Upper lobe of left lung (tissue), 4 donors: Measurements from ENCODE around the gene CACHD1.

Source experiments
- EP300 ChIP-seq, 4 donors: sonication (generic); formaldehyde crosslinking; IDR thresholded peaks; one replicate each; pipeline ENCODE4 v1.5.1; 2017; ENCODE audit warnings: antibody characterized with exemption in 4 of 4, control low read depth in 2 of 4
- POLR2A ChIP-seq, 4 donors: fragments of 450-650 bp; IDR thresholded peaks; one replicate each; pipeline ENCODE4 v1.5.1; 2016 to 2017; ENCODE audit warnings: antibody characterized with exemption in 4 of 4, mild to moderate bottlenecking in 2 of 4
- POLR2AphosphoS5 ChIP-seq, 2 donors: sonication (generic); formaldehyde crosslinking; IDR thresholded peaks; one replicate each; pipeline ENCODE4 v1.5.1; 2017; ENCODE audit warnings: antibody characterized with exemption in 2 of 2
- TF ChIP-seq, protein P1 (sequence below), 6 experiments: fragments of 450-650 bp in 4 of 6; fragments of 200-600 bp in 2 of 6; sonication (generic) in 2 of 6; IDR thresholded peaks; one replicate each; pipeline ENCODE4 v1.5.1; 2016 to 2019; ENCODE audit warnings: antibody characterized with exemption in 6 of 6

DNA sequence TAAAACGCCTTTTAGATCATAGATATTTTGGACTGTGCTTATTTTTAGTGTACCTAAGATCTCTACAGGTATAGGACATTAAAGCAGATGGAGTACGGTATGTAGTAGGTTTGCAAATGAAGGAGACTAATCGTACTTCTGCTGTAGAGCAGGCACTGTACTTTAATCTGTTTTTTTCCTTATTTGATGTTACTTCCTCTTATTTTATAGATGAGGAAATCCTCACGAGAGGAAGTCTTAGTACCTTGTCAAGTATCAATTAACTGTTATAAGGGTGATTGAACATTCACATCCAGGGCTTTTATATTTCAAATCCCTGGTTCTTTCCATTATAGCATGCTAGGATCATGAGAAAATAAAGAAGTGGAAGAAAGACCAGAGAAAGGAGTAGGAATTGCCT, 41.1 kb downstream of the CACHD1 start:
- no peak for TF ChIP-seq POLR2AphosphoS5 (IDR thresholded peaks at IDR 0.05)
- TF ChIP-seq, protein P1, sequence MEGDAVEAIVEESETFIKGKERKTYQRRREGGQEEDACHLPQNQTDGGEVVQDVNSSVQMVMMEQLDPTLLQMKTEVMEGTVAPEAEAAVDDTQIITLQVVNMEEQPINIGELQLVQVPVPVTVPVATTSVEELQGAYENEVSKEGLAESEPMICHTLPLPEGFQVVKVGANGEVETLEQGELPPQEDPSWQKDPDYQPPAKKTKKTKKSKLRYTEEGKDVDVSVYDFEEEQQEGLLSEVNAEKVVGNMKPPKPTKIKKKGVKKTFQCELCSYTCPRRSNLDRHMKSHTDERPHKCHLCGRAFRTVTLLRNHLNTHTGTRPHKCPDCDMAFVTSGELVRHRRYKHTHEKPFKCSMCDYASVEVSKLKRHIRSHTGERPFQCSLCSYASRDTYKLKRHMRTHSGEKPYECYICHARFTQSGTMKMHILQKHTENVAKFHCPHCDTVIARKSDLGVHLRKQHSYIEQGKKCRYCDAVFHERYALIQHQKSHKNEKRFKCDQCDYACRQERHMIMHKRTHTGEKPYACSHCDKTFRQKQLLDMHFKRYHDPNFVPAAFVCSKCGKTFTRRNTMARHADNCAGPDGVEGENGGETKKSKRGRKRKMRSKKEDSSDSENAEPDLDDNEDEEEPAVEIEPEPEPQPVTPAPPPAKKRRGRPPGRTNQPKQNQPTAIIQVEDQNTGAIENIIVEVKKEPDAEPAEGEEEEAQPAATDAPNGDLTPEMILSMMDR (IDR thresholded peaks at IDR 0.05): no peak
- no peak for TF ChIP-seq POLR2A (IDR thresholded peaks at IDR 0.05)
- TF ChIP-seq EP300 (IDR thresholded peaks at IDR 0.05): no peak
